Measurements from ENCODE around the gene SGMS2. TPM values are rescaled to one million over a fixed set of nuclear protein-coding genes. Genes with fewer than 3 reads are reported as not detected.

SGMS2 gene
- total RNA-seq, 1 donor from 2014 or later: 45.4 TPM

GRCh38 chr4:107863850-107864371 lies 39.2 kb downstream of the SGMS2 start:
- peak; percentile 50 for DNase-seq (ENCODE audit: extremely low read depth, low read depth, low spot score)

GRCh38 chr4:107866726-107867125 lies 42.0 kb downstream of the SGMS2 start:
- DNase-seq (ENCODE audit: extremely low read depth, low read depth, low spot score): no peak

- no peak for DNase-seq (ENCODE audit: extremely low read depth, low read depth, low spot score)
Observed at GRCh38 chr4:107870236-107870635, 45.5 kb downstream of the SGMS2 start.

GRCh38 chr4:107870916-107871786 lies 46.4 kb downstream of the SGMS2 start:
- DNase-seq (ENCODE audit: extremely low read depth, low read depth, low spot score): no peak

GRCh38 chr4:107874024-107874423 lies 49.3 kb downstream of the SGMS2 start:
- no peak for DNase-seq (ENCODE audit: extremely low read depth, low read depth, low spot score)

- DNase-seq (ENCODE audit: extremely low read depth, low read depth, low spot score): no peak
Observed at GRCh38 chr4:107876099-107876498, 51.4 kb downstream of the SGMS2 start.

GRCh38 chr4:107877361-107877760 lies 52.6 kb downstream of the SGMS2 start:
- no peak for DNase-seq (ENCODE audit: extremely low read depth, low read depth, low spot score)

GRCh38 chr4:107885865-107886264 lies 61.1 kb downstream of the SGMS2 start:
- DNase-seq (ENCODE audit: extremely low read depth, low read depth, low spot score): no peak

- no peak for DNase-seq (ENCODE audit: extremely low read depth, low read depth, low spot score)
Observed at GRCh38 chr4:107888237-107888636, 63.5 kb downstream of the SGMS2 start.

GRCh38 chr4:107890779-107891178 lies 66.0 kb downstream of the SGMS2 start:
- DNase-seq (ENCODE audit: extremely low read depth, low read depth, low spot score): no peak

GRCh38 chr4:107891299-107891698 lies 66.6 kb downstream of the SGMS2 start:
- no peak for DNase-seq (ENCODE audit: extremely low read depth, low read depth, low spot score)

- DNase-seq (ENCODE audit: extremely low read depth, low read depth, low spot score): no peak
Observed at GRCh38 chr4:107893171-107894137, 68.7 kb downstream of the SGMS2 start.

GRCh38 chr4:107894138-107894603 lies 69.4 kb downstream of the SGMS2 start:
- DNase-seq (ENCODE audit: extremely low read depth, low read depth, low spot score): no peak

- DNase-seq (ENCODE audit: extremely low read depth, low read depth, low spot score): peak; percentile 88
Observed at GRCh38 chr4:107896158-107896645, 71.5 kb downstream of the SGMS2 start.

- no peak for DNase-seq (ENCODE audit: extremely low read depth, low read depth, low spot score)
Observed at GRCh38 chr4:107896646-107897045, 71.9 kb downstream of the SGMS2 start.

GRCh38 chr4:107897823-107898222 lies 73.1 kb downstream of the SGMS2 start:
- DNase-seq (ENCODE audit: extremely low read depth, low read depth, low spot score): no peak

GRCh38 chr4:107900067-107900466 lies 75.3 kb downstream of the SGMS2 start:
- no peak for DNase-seq (ENCODE audit: extremely low read depth, low read depth, low spot score)

- no peak for DNase-seq (ENCODE audit: extremely low read depth, low read depth, low spot score)
Observed at GRCh38 chr4:107900508-107900907, 75.8 kb downstream of the SGMS2 start.

GRCh38 chr4:107901213-107901934 lies 76.6 kb downstream of the SGMS2 start:
- DNase-seq (ENCODE audit: extremely low read depth, low read depth, low spot score): no peak

- no peak for DNase-seq (ENCODE audit: extremely low read depth, low read depth, low spot score)
Observed at GRCh38 chr4:107902715-107903114, 78.0 kb downstream of the SGMS2 start.
